Measurements from ENCODE around the gene FOXP3. TPM values are rescaled to one million over a fixed set of nuclear protein-coding genes. Genes with fewer than 3 reads are reported as not detected.

Gene FOXP3
- total RNA-seq, 4 donors from 2014 or later, result not detected

DNA sequence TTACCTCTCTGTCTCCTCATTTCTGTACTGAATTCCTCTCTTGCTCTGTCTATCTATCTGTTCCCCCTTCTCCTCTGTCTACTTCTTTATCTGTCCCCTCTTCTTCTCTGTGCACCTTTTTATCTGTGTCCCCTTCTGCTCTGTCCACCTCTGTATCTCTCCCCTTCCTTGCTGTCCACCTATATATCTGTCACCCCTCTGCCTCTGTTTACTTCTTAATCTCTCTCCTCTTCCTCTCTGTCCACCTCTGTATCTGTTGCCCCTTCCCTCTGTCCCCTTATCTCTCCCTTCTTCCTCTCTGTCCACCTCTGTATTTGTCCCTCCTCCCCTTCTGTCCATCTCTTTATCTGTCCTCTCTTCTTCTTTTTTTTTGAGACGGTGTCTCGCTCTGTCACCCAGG, 20.3 kb downstream of the FOXP3 start:
- Histone ChIP-seq H3K27ac (no peak overlapping the region), H3K4me1 (no peaks in the 10 kb centered on the region), H3K9me3 (no peaks in the 10 kb centered on the region), H3K27me3 (no peaks in the 10 kb centered on the region), H3K4me3 (no peak overlapping the region), H3K36me3 (no peaks in the 10 kb centered on the region)
- 98% methylated on average over 2 of the region's 2 CpGs; no CpG with 5 or more reads in 1 of the 2 donors for WGBS, 2 donors (ENCODE audit: low coverage in 1 of 2)
- in situ Hi-C loops (cut with MboI; ENCODE audit: low pct_ligation_motif_present in 1 of 4, low pct_unique_long_range_greater_than_20kb in 1 of 4, low sequenced_read_pairs in 3 of 4), result no loop called here
- TF ChIP-seq CTCF (IDR thresholded peaks at IDR 0.05) (no peak), POLR2A (IDR thresholded peaks at IDR 0.05) (no peak), EP300 (IDR thresholded peaks at IDR 0.05; ENCODE audit: low read depth) (no peak), POLR2AphosphoS5 (IDR thresholded peaks at IDR 0.05) (no peak)
- no peak for DNase-seq
- intact Hi-C loops (cut with DNase I; ENCODE audit: low total_unique reads), result no loop called here

DNA sequence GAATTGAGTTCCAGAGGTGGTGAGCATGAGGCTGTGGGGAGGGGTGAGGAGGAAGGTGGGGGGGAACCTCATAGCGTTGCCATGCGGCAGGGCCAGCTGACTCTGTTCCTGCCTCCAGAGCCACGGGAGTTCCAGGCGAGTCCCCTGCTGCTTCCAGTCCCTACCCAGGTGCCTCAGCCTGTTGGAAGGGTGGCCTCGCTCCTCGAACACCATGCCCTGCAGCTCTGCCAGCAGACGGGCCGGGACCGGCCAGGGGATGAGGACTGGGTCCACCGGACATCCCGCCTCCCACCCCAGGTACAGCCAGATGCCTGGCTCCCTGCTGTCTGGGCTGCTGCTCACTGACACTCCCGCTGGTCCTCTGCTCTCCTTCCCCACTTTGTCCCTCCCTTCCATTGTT, 21.3 kb downstream of the FOXP3 start:
- Histone ChIP-seq H3K4me3 (no peak overlapping the region), H3K4me1 (no peaks in the 10 kb centered on the region), H3K36me3 (no peaks in the 10 kb centered on the region), H3K27me3 (no peaks in the 10 kb centered on the region), H3K27ac (no peak overlapping the region), H3K9me3 (no peaks in the 10 kb centered on the region)
- 88% methylated on average over 12 of the region's 12 CpGs; no CpG with 5 or more reads in 1 of the 2 donors for WGBS, 2 donors (ENCODE audit: low coverage in 1 of 2)
- TF ChIP-seq POLR2AphosphoS5 (IDR thresholded peaks at IDR 0.05) (no peak), EP300 (IDR thresholded peaks at IDR 0.05; ENCODE audit: low read depth) (no peak), POLR2A (IDR thresholded peaks at IDR 0.05) (no peak)
- intact Hi-C loops (cut with DNase I; ENCODE audit: low total_unique reads) (no loop called here), in situ Hi-C loops (cut with MboI; ENCODE audit: low pct_ligation_motif_present in 1 of 4, low pct_unique_long_range_greater_than_20kb in 1 of 4, low sequenced_read_pairs in 3 of 4) (no loop called here)
- no peak for DNase-seq

DNA sequence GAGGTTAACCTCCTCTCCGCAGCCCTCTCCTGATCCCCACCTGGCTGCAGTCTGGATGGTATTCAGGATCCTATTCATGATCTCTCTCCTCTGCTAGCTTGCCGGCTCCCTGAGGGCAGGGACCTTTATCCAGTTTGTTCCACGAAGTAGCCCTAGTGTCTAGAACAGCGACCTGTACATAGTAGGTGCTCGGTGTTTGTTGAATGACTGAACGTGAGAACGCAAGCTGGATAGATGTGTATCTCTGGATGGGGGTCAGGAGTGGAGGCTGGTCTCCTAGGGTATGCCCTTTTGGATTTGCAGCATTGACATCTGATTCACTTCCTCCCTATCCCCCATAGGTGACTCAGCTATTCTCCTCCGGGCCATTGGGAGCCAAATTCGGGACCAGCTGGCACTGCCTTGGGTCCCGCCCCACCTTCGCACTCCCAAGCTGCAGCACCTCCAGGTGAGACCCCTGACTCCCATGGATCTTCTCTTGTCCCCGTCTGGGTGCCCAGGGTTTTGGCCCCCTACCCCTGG, 21.9 kb downstream of the FOXP3 start:
- WGBS, 2 donors (ENCODE audit: low coverage in 1 of 2), result 91% methylated on average over 12 of the region's 12 CpGs; no CpG with 5 or more reads in 1 of the 2 donors
- Histone ChIP-seq H3K9me3 (no peaks in the 10 kb centered on the region), H3K4me3 (no peak overlapping the region), H3K36me3 (no peaks in the 10 kb centered on the region), H3K4me1 (no peaks in the 10 kb centered on the region), H3K27me3 (no peaks in the 10 kb centered on the region), H3K27ac (no peak overlapping the region)
- in situ Hi-C loops (cut with MboI; ENCODE audit: low pct_ligation_motif_present in 1 of 4, low pct_unique_long_range_greater_than_20kb in 1 of 4, low sequenced_read_pairs in 3 of 4), result no loop called here
- intact Hi-C loops (cut with DNase I; ENCODE audit: low total_unique reads), result no loop called here
- TF ChIP-seq EP300 (IDR thresholded peaks at IDR 0.05; ENCODE audit: low read depth) (no peak), POLR2A (IDR thresholded peaks at IDR 0.05) (no peak), CTCF (IDR thresholded peaks at IDR 0.05) (no peak), POLR2AphosphoS5 (IDR thresholded peaks at IDR 0.05) (no peak)
- no peak for DNase-seq

GRCh38 chrX:49238735-49239134, 25.8 kb downstream of the FOXP3 start:
- no peak overlapping the region for H3K27ac ChIP-seq
- DNase-seq, result no peak
- no peaks in the 10 kb centered on the region for H3K27me3 ChIP-seq
- WGBS, 2 donors (ENCODE audit: low coverage in 1 of 2), result 79% methylated on average over 7 of the region's 7 CpGs; no CpG with 5 or more reads in 1 of the 2 donors
- H3K9me3 ChIP-seq, result no peaks in the 10 kb centered on the region
- TF ChIP-seq POLR2A (IDR thresholded peaks at IDR 0.05) (no peak), CTCF (IDR thresholded peaks at IDR 0.05) (no peak), POLR2AphosphoS5 (IDR thresholded peaks at IDR 0.05) (no peak), EP300 (IDR thresholded peaks at IDR 0.05; ENCODE audit: low read depth) (no peak)
- H3K36me3 ChIP-seq, result no peaks in the 10 kb centered on the region
- peaks cover 0 to 11% (median 2%) of the 10 kb centered on the region in 4 donors for H3K4me1 ChIP-seq
- in situ Hi-C loops (cut with MboI; ENCODE audit: low pct_ligation_motif_present in 1 of 4, low pct_unique_long_range_greater_than_20kb in 1 of 4, low sequenced_read_pairs in 3 of 4), result no loop called here
- H3K4me3 ChIP-seq, result no peak overlapping the region
- intact Hi-C loops (cut with DNase I; ENCODE audit: low total_unique reads), result no loop called here

DNA sequence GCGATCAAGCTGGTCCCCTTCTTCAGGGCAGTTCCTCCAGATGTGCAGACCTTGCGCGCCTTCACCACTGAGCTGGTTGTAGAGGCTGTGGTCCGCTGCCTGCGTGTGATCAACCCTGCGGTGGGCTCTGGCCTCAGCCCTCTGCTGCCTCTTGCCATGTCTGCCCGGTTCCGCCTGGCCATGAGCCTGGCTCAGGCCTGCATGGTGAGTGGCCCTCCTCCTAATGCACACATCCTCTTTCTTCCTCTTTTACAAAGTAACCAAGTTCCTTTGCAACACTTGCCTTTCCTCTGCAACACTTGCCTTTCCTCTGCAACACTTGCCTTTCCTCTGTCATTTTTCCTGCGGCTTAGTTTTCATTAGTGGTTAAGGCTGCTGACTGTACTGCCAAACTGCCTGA, 27.4 kb downstream of the FOXP3 start:
- Histone ChIP-seq H3K27me3 (no peaks in the 10 kb centered on the region), H3K27ac (no peak overlapping the region), H3K9me3 (no peaks in the 10 kb centered on the region), H3K36me3 (no peaks in the 10 kb centered on the region), H3K4me1 (peaks cover 0 to 11% (median 2%) of the 10 kb centered on the region in 4 donors), H3K4me3 (no peak overlapping the region)
- no peak for DNase-seq
- in situ Hi-C loops (cut with MboI; ENCODE audit: low pct_ligation_motif_present in 1 of 4, low pct_unique_long_range_greater_than_20kb in 1 of 4, low sequenced_read_pairs in 3 of 4) (no loop called here), intact Hi-C loops (cut with DNase I; ENCODE audit: low total_unique reads) (no loop called here)
- TF ChIP-seq POLR2AphosphoS5 (IDR thresholded peaks at IDR 0.05) (no peak), CTCF (IDR thresholded peaks at IDR 0.05) (no peak), POLR2A (IDR thresholded peaks at IDR 0.05) (no peak), EP300 (IDR thresholded peaks at IDR 0.05; ENCODE audit: low read depth) (no peak)
- WGBS, 2 donors (ENCODE audit: low coverage in 1 of 2), result 81% methylated on average over 9 of the region's 9 CpGs; no CpG with 5 or more reads in 1 of the 2 donors

Measured in transverse colon (tissue), 4 donors.